ENCODE data around the gene SOD1. TPM values are rescaled to one million over a fixed set of nuclear protein-coding genes. Genes with fewer than 3 reads are reported as not detected.

Gene SOD1
- total RNA-seq, 4 donors from 2014 or later, result 237 to 410 (median 328) TPM

GRCh38 chr21:31714741-31715365 lies 55.4 kb downstream of the SOD1 start:
- no peak for TF ChIP-seq CTCF (IDR thresholded peaks at IDR 0.05; ENCODE audit: low read depth)

- no peak for TF ChIP-seq CTCF (IDR thresholded peaks at IDR 0.05; ENCODE audit: low read depth)
Observed at GRCh38 chr21:31716106-31716505, 56.6 kb downstream of the SOD1 start.

Small RNA genes lying within 50 kb of the gene (small RNA-seq; reads per million reads assigned to genes)
- not detected for gene RF01241

Other genes with a start within 250 kb of the SOD1 start
- 10 to 100 TPM; 15.6 to 34.2 (median 17.7) TPM for gene SCAF4, start 72.4 kb downstream of the SOD1 start, total RNA-seq
- gene HUNK, start 213.3 kb downstream of the SOD1 start, total RNA-seq, result under 1 TPM; 0.16 to 0.66 (median 0.18) TPM

Measured in subcutaneous adipose tissue (tissue), 4 donors.